Measurements from ENCODE around the gene LMO7. TPM values are rescaled to one million over a fixed set of nuclear protein-coding genes. Genes with fewer than 3 reads are reported as not detected.
"Not testable (repeated sequence)": the region's sequence is repeated elsewhere in the genome, so short reads cannot be mapped to it uniquely, and the experiment has no call there.

The LMO7 gene
- total and polyA plus RNA-seq, 2 donors from 2014 or later: 44.0 to 138 TPM

- Histone ChIP-seq H3K4me1 (ENCODE audit: control insufficient read depth in 2 of 3, insufficient read depth in 2 of 3, low read depth in 1 of 3, low read length in 3 of 3) (peaks cover 0 to 3% (median 0%) of the 10 kb centered on the region in 3 donors), H3K9ac (ENCODE audit: low read length in 3 of 3) (no peak overlapping the region), H3K36me3 (ENCODE audit: control insufficient read depth in 2 of 3, insufficient read depth in 3 of 3, low read length in 3 of 3) (no peaks in the 10 kb centered on the region), H3K9me3 (ENCODE audit: control insufficient read depth in 2 of 3, insufficient read depth in 1 of 3, low read length in 3 of 3) (no peaks in the 10 kb centered on the region), H3K4me3 (ENCODE audit: low read length in 3 of 3) (no peak overlapping the region), H3K27ac (ENCODE audit: low read depth in 2 of 2, low read length in 2 of 2) (no peak overlapping the region), H3K27me3 (ENCODE audit: control insufficient read depth, insufficient read depth, low read length) (no peaks in the 10 kb centered on the region)
- intact Hi-C loops (cut with DNase I): no loop called here
- DNase-seq (no peak), FAIRE-seq (no peak)
- no peak for TF ChIP-seq CTCF (IDR thresholded peaks at IDR 0.05; ENCODE audit: borderline replicate concordance, extremely low read depth, insufficient read depth)
Measured at GRCh38 chr13:75669706-75670105, 33.6 kb downstream of the LMO7 start.

- Histone ChIP-seq H3K36me3 (ENCODE audit: control insufficient read depth in 2 of 3, insufficient read depth in 3 of 3, low read length in 3 of 3) (no peaks in the 10 kb centered on the region), H3K27ac (ENCODE audit: low read depth in 2 of 2, low read length in 2 of 2) (no peak overlapping the region), H3K27me3 (ENCODE audit: control insufficient read depth, insufficient read depth, low read length) (no peaks in the 10 kb centered on the region), H3K4me3 (ENCODE audit: low read length in 3 of 3) (no peak overlapping the region), H3K9me3 (ENCODE audit: control insufficient read depth in 2 of 3, insufficient read depth in 1 of 3, low read length in 3 of 3) (no peaks in the 10 kb centered on the region), H3K9ac (ENCODE audit: low read length in 3 of 3) (no peak overlapping the region), H3K4me1 (ENCODE audit: control insufficient read depth in 2 of 3, insufficient read depth in 2 of 3, low read depth in 1 of 3, low read length in 3 of 3) (peaks cover 0 to 3% (median 0%) of the 10 kb centered on the region in 3 donors)
- FAIRE-seq (peak; percentile 89), DNase-seq (no peak)
- intact Hi-C loops (cut with DNase I): no loop called here
- no peak for TF ChIP-seq CTCF (IDR thresholded peaks at IDR 0.05; ENCODE audit: borderline replicate concordance, extremely low read depth, insufficient read depth)
Measured at GRCh38 chr13:75670496-75670895, 34.4 kb downstream of the LMO7 start.

- no peaks in the 10 kb centered on the region for H3K9me3 ChIP-seq (ENCODE audit: control insufficient read depth in 2 of 3, insufficient read depth in 1 of 3, low read length in 3 of 3)
- no peak overlapping the region for H3K4me3 ChIP-seq (ENCODE audit: low read length in 3 of 3)
- no peaks in the 10 kb centered on the region for H3K36me3 ChIP-seq (ENCODE audit: control insufficient read depth in 2 of 3, insufficient read depth in 3 of 3, low read length in 3 of 3)
- intact Hi-C loops (cut with DNase I): no loop called here
- H3K9ac ChIP-seq (ENCODE audit: low read length in 3 of 3): no peak overlapping the region
- no peak for FAIRE-seq
- no peak overlapping the region for H3K27ac ChIP-seq (ENCODE audit: low read depth in 2 of 2, low read length in 2 of 2)
- no peaks in the 10 kb centered on the region for H3K4me1 ChIP-seq (ENCODE audit: control insufficient read depth in 2 of 3, insufficient read depth in 2 of 3, low read depth in 1 of 3, low read length in 3 of 3)
- DNase-seq: no peak
- H3K27me3 ChIP-seq (ENCODE audit: control insufficient read depth, insufficient read depth, low read length): no peaks in the 10 kb centered on the region
- TF ChIP-seq CTCF (IDR thresholded peaks at IDR 0.05; ENCODE audit: borderline replicate concordance, extremely low read depth, insufficient read depth): no peak
Measured at GRCh38 chr13:75675421-75675820, 39.3 kb downstream of the LMO7 start.

- Histone ChIP-seq H3K27me3 (ENCODE audit: control insufficient read depth, insufficient read depth, low read length) (no peaks in the 10 kb centered on the region), H3K4me1 (ENCODE audit: control insufficient read depth in 2 of 3, insufficient read depth in 2 of 3, low read depth in 1 of 3, low read length in 3 of 3) (no peaks in the 10 kb centered on the region), H3K27ac (ENCODE audit: low read depth in 2 of 2, low read length in 2 of 2) (no peak overlapping the region), H3K9me3 (ENCODE audit: control insufficient read depth in 2 of 3, insufficient read depth in 1 of 3, low read length in 3 of 3) (no peaks in the 10 kb centered on the region), H3K9ac (ENCODE audit: low read length in 3 of 3) (no peak overlapping the region), H3K4me3 (ENCODE audit: low read length in 3 of 3) (no peak overlapping the region), H3K36me3 (ENCODE audit: control insufficient read depth in 2 of 3, insufficient read depth in 3 of 3, low read length in 3 of 3) (no peaks in the 10 kb centered on the region)
- no peak for FAIRE-seq
- no peak for TF ChIP-seq CTCF (IDR thresholded peaks at IDR 0.05; ENCODE audit: borderline replicate concordance, extremely low read depth, insufficient read depth)
- DNase-seq: no peak
- intact Hi-C loops (cut with DNase I): no loop called here
Measured at GRCh38 chr13:75679459-75679858, 43.3 kb downstream of the LMO7 start.

GRCh38 chr13:75680251-75680650 is 44.1 kb downstream of the LMO7 start:
- FAIRE-seq: not testable (repeated sequence)

More at GRCh38 chr13:75680251-75680650, 44.1 kb downstream of the LMO7 start:
- H3K9ac ChIP-seq (ENCODE audit: low read length in 3 of 3); H3K9me3 ChIP-seq (ENCODE audit: control insufficient read depth in 2 of 3, insufficient read depth in 1 of 3, low read length in 3 of 3); H3K4me3 ChIP-seq (ENCODE audit: low read length in 3 of 3); H3K36me3 ChIP-seq (ENCODE audit: control insufficient read depth in 2 of 3, insufficient read depth in 3 of 3, low read length in 3 of 3); H3K4me1 ChIP-seq (ENCODE audit: control insufficient read depth in 2 of 3, insufficient read depth in 2 of 3, low read depth in 1 of 3, low read length in 3 of 3); intact Hi-C loops (cut with DNase I); H3K27ac ChIP-seq (ENCODE audit: low read depth in 2 of 2, low read length in 2 of 2); DNase-seq; H3K27me3 ChIP-seq (ENCODE audit: control insufficient read depth, insufficient read depth, low read length): not testable (repeated sequence)
